K562 (cell line): ENCODE results near the gene CLIC1. TPM values are rescaled to one million over a fixed set of nuclear protein-coding genes. Genes with fewer than 3 reads are reported as not detected.

Experiments used
- ATF1 ChIP-seq, 2 experiments: fragments of 450-650 bp in 1 of 2; IDR thresholded peaks; 2 replicates each; pipeline ENCODE4 v1.6.1; 2016; ENCODE audit warnings: missing compliant biosample characterization in 1 of 2, missing genetic modification characterization in 1 of 2
- BACH1 ChIP-seq: fragments of 200-800 bp; sonication (Bioruptor generic); IDR thresholded peaks from 2 replicates; pipeline ENCODE4 v1.6.1; 2016; ENCODE audit warnings: missing genetic modification characterization, missing compliant biosample characterization
- CHCHD3 ChIP-seq: fragments of 250-450 bp; sonication (Bioruptor Pico); IDR thresholded peaks from 2 replicates; pipeline ENCODE4 v2.1.2; 2022; ENCODE audit warnings: mild to moderate bottlenecking
- CREBBP ChIP-seq: IDR thresholded peaks from one replicate; pipeline ENCODE4 v1.6.1; 2012; ENCODE audit warnings: low read depth, mild to moderate bottlenecking, control low read depth, inconsistent platforms, low read length
- HDAC8 ChIP-seq: fragments of 450-650 bp; IDR thresholded peaks from 2 replicates; pipeline ENCODE4 v1.6.1; 2016; ENCODE audit warnings: mild to moderate bottlenecking, missing genetic modification characterization, moderate library complexity, missing compliant biosample characterization
- PHB2 ChIP-seq: fragments of 450-650 bp; IDR thresholded peaks from 2 replicates; pipeline ENCODE4 v1.6.1; 2017; ENCODE audit warnings: low read depth
- PHTF2 ChIP-seq: fragments of 250-450 bp; sonication (Bioruptor Pico); IDR thresholded peaks from 2 replicates; pipeline ENCODE4 v1.5.0; 2021; ENCODE audit warnings: mild to moderate bottlenecking
- SIN3A ChIP-seq, 2 experiments: fragments of 150-350 bp in 1 of 2; IDR thresholded peaks; 2 replicates each; pipeline ENCODE4 v1.6.1; 2011 to 2016; ENCODE audit warnings: borderline replicate concordance in 2 of 2, low read depth in 2 of 2, low read length in 2 of 2, mild to moderate bottlenecking in 2 of 2, moderate library complexity in 2 of 2; ENCODE audit not compliant: control insufficient read depth in 1 of 2
- SMARCA4 ChIP-seq: fragments of 450-650 bp; IDR thresholded peaks from 2 replicates; pipeline ENCODE4 v1.6.1; 2016
- SMARCB1 ChIP-seq: IDR thresholded peaks from 2 replicates; pipeline ENCODE4 v1.6.1; 2011; ENCODE audit warnings: improper control_type of control experiment, low read depth; ENCODE audit not compliant: insufficient read length
- SP1 ChIP-seq: sonication (generic); formaldehyde crosslinking; IDR thresholded peaks from 2 replicates; pipeline ENCODE4 v1.8.1; 2022; ENCODE audit warnings: mild to moderate bottlenecking, missing genetic modification reagents
- SREBF1 ChIP-seq: fragments of 150-350 bp; IDR thresholded peaks from 2 replicates; pipeline ENCODE4 v1.6.1; 2014; ENCODE audit warnings: antibody characterized with exemption, low read depth, low read length, borderline replicate concordance
- SRSF7 ChIP-seq: fragments of 200-400 bp; formaldehyde crosslinking; optimal IDR thresholded peaks from 2 replicates; pipeline ENCODE3; 2017; ENCODE audit warnings: mild to moderate bottlenecking, low read depth, low read length
- STAG1 ChIP-seq: sonication (generic); formaldehyde crosslinking; IDR thresholded peaks from 2 replicates; pipeline ENCODE4 v1.5.0; 2020; ENCODE audit warnings: missing genetic modification reagents, borderline replicate concordance
- ZNF217 ChIP-seq: sonication (generic); formaldehyde crosslinking; IDR thresholded peaks from 2 replicates; pipeline ENCODE4 v1.8.0; 2022; ENCODE audit warnings: mild to moderate bottlenecking, missing genetic modification reagents
- ZNF436 ChIP-seq: fragments of 250-450, 450-650 bp; sonication (Bioruptor Pico); formaldehyde crosslinking; IDR thresholded peaks from 2 replicates; pipeline ENCODE4 v1.7.0; 2020; ENCODE audit warnings: mild to moderate bottlenecking
- ZNF699 ChIP-seq: fragments of 250-450 bp; sonication (Bioruptor Pico); IDR thresholded peaks from 2 replicates; pipeline ENCODE4 v1.8.0; 2021; ENCODE audit warnings: mild to moderate bottlenecking, moderate library complexity; ENCODE audit not compliant: insufficient replicate concordance
- ZNF780A ChIP-seq: fragments of 250-450 bp; sonication (Bioruptor Pico); IDR thresholded peaks from 2 replicates; pipeline ENCODE4 v1.5.0; 2021; ENCODE audit warnings: mild to moderate bottlenecking
- polyA plus RNA-seq, 8 experiments: library from polyadenylated mRNA; depleted of rRNA in 4 of 8; stranded (reverse) in 5 of 8; unstranded in 3 of 8; fragments of >200 nt; fragmentation: Nextera tagmentation in 2 of 8; fragmentation: Illumina TruSeq in 1 of 8; extraction: Ambion mirVana in 2 of 8; extraction: Trizol in 1 of 8; gene quantifications; 2 replicates each; pipeline versions ENCODE4 v1.2.1 to v1.2.3, GENCODE V29; 2011 to 2014; ENCODE audit warnings: inconsistent platforms in 1 of 8, missing spikeins in 1 of 8
- total RNA-seq, 7 experiments: library from RNA; depleted of rRNA in 6 of 7; stranded (reverse); fragments of >200 nt in 6 of 7; fragmentation: Illumina TruSeq in 2 of 7; extraction: Trizol in 2 of 7; gene quantifications; 2 replicates each; pipeline versions ENCODE4 v1.2.1 to v1.2.3, GENCODE V29; 2011 to 2021; ENCODE audit warnings: low replicate concordance in 1 of 7
- TF ChIP-seq, protein P1 (sequence below): fragments of 450-650 bp; IDR thresholded peaks from 2 replicates; pipeline ENCODE4 v1.6.1; 2016; ENCODE audit warnings: borderline replicate concordance

CLIC1 gene
- total and polyA plus RNA-seq, 9 of the 15 experiments (the other 6 are each of a cell fraction or from before 2014, with no cell fraction given): 1,267 to 2,419 (median 1,808) TPM

DNA sequence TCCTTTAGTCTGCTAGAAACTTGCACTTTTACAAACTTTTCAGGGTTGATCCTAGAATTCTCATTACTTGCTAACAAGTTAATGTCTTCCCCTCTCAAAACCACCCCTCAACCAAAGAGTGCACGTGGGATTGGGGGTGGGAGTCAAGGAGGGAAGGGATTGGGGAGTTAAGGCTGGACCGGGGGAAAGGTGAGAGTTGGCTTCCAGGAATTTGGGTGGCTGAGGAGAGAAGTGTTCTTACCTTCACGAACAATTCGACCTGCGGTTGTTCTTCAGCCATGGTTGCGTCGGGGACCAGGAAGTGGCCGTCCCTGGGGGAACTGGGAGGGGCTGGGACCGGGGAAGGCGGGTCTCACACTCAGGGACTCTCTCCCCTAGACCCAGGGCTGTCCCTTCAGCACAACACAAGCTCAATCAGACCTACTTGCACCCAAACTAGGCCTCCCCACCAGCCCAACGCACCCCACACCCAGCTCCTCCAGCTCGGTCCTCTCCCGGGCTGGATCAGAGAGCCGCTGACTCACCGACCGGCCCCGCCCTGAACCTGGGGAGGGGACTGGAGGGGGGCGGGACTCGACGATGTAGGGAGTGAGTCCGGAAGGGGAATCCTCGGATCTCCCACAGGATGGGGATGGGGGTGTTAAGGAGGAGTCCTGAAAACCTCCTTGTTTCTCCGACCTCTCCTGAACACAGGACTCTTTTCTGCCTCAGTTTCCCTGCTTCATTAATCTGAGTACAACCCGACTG lies at the start of gene CLIC1 (continued):
- TF ChIP-seq ZNF699 (CRISPR knock-in tag) (no peak), STAG1 (CRISPR knock-in tag) (no peak), CHCHD3 (CRISPR knock-in tag) (peak; percentile 95), PHB2 (peak; percentile 53; the same call in 1 of the 2 replicates), SIN3A (IDR thresholded peaks at IDR 0.05; ENCODE audit: borderline replicate concordance in 2 of 2, control insufficient read depth in 1 of 2, low read depth in 2 of 2, low read length in 2 of 2) (peak in 1 of 2 experiments; percentile 85; a peak in 2 of 4 replicates), SP1 (CRISPR knock-in tag) (peak; percentile 88; the same call in 1 of the 2 replicates), CREBBP (no peak), ZNF436 (peak; percentile 64; the same call in 1 of the 2 replicates), BACH1 (tag) (no peak), SREBF1 (no peak), ZNF217 (CRISPR knock-in tag) (no peak; the same call in 1 of the 2 replicates), SRSF7 (no peak), SMARCB1 (no peak), PHTF2 (no peak), ATF1 (CRISPR knock-in tag; IDR thresholded peaks at IDR 0.05) (no peak), ATF1 (tag; IDR thresholded peaks at IDR 0.05) (peak; percentile 69), ZNF780A (CRISPR knock-in tag) (0 out of 2 replicates have a peak, but pooled peaks have one; percentile 26), HDAC8 (tag) (0 out of 2 replicates have a peak, but pooled peaks have one; percentile 46), SMARCA4 (no peak)
- TF ChIP-seq, protein P1, sequence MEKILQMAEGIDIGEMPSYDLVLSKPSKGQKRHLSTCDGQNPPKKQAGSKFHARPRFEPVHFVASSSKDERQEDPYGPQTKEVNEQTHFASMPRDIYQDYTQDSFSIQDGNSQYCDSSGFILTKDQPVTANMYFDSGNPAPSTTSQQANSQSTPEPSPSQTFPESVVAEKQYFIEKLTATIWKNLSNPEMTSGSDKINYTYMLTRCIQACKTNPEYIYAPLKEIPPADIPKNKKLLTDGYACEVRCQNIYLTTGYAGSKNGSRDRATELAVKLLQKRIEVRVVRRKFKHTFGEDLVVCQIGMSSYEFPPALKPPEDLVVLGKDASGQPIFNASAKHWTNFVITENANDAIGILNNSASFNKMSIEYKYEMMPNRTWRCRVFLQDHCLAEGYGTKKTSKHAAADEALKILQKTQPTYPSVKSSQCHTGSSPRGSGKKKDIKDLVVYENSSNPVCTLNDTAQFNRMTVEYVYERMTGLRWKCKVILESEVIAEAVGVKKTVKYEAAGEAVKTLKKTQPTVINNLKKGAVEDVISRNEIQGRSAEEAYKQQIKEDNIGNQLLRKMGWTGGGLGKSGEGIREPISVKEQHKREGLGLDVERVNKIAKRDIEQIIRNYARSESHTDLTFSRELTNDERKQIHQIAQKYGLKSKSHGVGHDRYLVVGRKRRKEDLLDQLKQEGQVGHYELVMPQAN: peak; percentile 93
